Subcutaneous abdominal adipose tissue (tissue), 5 donors: ENCODE data around the gene ANO1.
"Not testable (repeated sequence)": the region's sequence is repeated elsewhere in the genome, so short reads cannot be mapped to it uniquely, and the experiment has no call there.

Experiments used
- H3K27ac ChIP-seq: one replicate; pipeline ENCODE4 v1.7.0; 2013; ENCODE audit warnings: low read depth, mild to moderate bottlenecking, inconsistent platforms, low read length, moderate library complexity
- H3K27me3 ChIP-seq, 5 donors: one replicate each; pipeline ENCODE4 v1.7.0; 2013; ENCODE audit warnings: low read length in 5 of 5, inconsistent platforms in 1 of 5; ENCODE audit not compliant: control insufficient read depth in 5 of 5, insufficient read depth in 4 of 5
- H3K36me3 ChIP-seq, 5 donors: one replicate each; pipeline ENCODE4 v1.7.0; 2013; ENCODE audit warnings: low read length in 5 of 5; ENCODE audit not compliant: control insufficient read depth in 5 of 5, insufficient read depth in 5 of 5
- H3K4me1 ChIP-seq, 5 donors: one replicate each; pipeline ENCODE4 v1.7.0; 2013; ENCODE audit warnings: low read length in 5 of 5, mild to moderate bottlenecking in 3 of 5, moderate library complexity in 1 of 5; ENCODE audit not compliant: control insufficient read depth in 5 of 5, insufficient read depth in 5 of 5
- H3K4me3 ChIP-seq, 5 donors: one replicate each; pipeline ENCODE4 v1.7.0; 2013; ENCODE audit warnings: low read length in 5 of 5, low read depth in 1 of 5
- H3K9ac ChIP-seq, 5 donors: one replicate each; pipeline ENCODE4 v1.7.0; 2013; ENCODE audit warnings: low read length in 5 of 5, mild to moderate bottlenecking in 4 of 5, moderate library complexity in 3 of 5
- H3K9me3 ChIP-seq, 5 donors: one replicate each; pipeline ENCODE4 v1.7.0; 2013; ENCODE audit warnings: low read length in 5 of 5; ENCODE audit not compliant: control insufficient read depth in 5 of 5
- donor health status: healthy.
- donor health status: healthy.
- donor health status: healthy.
- donor health status: healthy.
- donor health status: healthy.

The ANO1 gene

GRCh38 chr11:70035665-70036064 is 42.5 kb upstream of the ANO1 start:
- peaks cover 0 to 22% (median 12%) of the 10 kb centered on the region in 5 donors for H3K9me3 ChIP-seq
- H3K9ac ChIP-seq, H3K4me1 ChIP-seq, H3K36me3 ChIP-seq, H3K27ac ChIP-seq, H3K4me3 ChIP-seq, H3K27me3 ChIP-seq: not testable (repeated sequence)

- H3K27me3 ChIP-seq, result peaks cover 0 to 4% (median 0%) of the 10 kb centered on the region in 5 donors
- H3K4me1 ChIP-seq, result no peaks in the 10 kb centered on the region
- no peak overlapping the region for H3K9ac ChIP-seq
- peaks cover 3 to 25% (median 16%) of the 10 kb centered on the region in 5 donors for H3K9me3 ChIP-seq
- H3K27ac ChIP-seq, result no peak overlapping the region
- no peak overlapping the region for H3K4me3 ChIP-seq
- no peaks in the 10 kb centered on the region for H3K36me3 ChIP-seq
Observed at GRCh38 chr11:70036971-70037882, 40.9 kb upstream of the ANO1 start.

DNA sequence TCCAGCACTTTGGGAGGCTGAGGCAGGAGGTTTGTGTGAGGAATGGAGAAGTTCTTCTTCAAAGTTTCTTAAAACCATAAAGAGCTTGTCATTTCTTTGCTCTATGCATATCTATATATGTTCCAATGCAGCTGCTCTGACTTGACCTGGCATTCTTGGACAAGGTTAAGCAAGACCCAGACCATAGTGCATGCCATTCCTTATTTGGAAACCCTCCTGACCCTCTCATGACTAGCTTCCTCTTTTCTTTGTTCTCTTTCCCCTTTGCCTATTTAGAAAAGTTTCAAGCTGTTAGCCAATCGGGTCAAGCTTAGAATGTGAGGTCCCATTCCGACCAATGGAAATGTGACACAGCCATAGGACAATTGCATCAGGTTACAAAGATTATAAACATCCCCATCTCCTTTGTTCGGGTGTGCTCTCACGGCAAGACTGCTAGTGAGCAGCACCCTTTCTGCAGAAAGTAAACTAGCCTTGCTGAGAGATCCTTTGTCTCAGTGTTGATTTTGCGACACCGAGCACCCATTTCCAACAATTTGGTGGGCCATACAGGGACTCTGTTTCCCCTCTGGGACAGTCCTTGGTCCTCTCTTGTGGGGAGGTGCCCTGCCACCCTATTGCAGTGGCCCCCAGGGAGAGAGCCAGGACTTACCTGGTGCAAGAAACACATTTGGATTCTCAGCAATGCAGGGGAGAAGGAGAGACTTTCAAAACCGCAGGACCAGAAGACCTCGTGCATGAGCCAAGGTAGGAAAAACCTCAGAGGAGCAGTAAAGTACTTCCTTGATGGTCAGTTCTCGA is 39.9 kb upstream of the ANO1 start:
- Histone ChIP-seq H3K36me3 (no peaks in the 10 kb centered on the region), H3K9me3 (peaks cover 7 to 30% (median 25%) of the 10 kb centered on the region in 5 donors), H3K4me3 (peak overlapping the region in 1 of 5 donors; percentile 26), H3K9ac (no peak overlapping the region), H3K27ac (no peak overlapping the region), H3K4me1 (no peaks in the 10 kb centered on the region), H3K27me3 (peaks cover 0 to 4% (median 0%) of the 10 kb centered on the region in 5 donors)

DNA sequence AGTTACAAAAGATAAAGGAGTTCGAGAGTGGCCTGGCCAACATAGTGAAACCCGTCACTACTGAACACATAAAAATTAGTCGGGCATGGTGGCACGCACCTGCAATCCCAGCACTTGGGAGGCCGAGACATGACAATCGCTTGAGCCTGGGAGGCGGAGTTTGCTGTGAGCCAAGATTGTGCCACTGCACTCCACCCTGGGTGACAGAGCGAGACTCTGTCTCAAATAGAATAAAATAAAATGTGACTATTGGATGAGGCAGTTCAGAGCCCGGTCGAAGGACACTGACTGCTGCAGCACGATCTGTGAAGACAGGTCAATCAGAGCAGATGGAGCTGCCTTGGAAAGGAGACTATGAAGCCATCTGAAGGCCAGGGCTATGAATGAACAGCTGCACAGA is 37.7 kb upstream of the ANO1 start:
- no peaks in the 10 kb centered on the region for H3K27me3 ChIP-seq
- no peak overlapping the region for H3K4me3 ChIP-seq
- H3K27ac ChIP-seq, result no peak overlapping the region
- H3K4me1 ChIP-seq, result no peaks in the 10 kb centered on the region
- peaks cover 13 to 39% (median 27%) of the 10 kb centered on the region in 5 donors for H3K9me3 ChIP-seq
- no peaks in the 10 kb centered on the region for H3K36me3 ChIP-seq
- H3K9ac ChIP-seq, result no peak overlapping the region

GRCh38 chr11:70040869-70041501 is 37.1 kb upstream of the ANO1 start:
- no peak overlapping the region for H3K9ac ChIP-seq
- peaks cover 13 to 39% (median 27%) of the 10 kb centered on the region in 5 donors for H3K9me3 ChIP-seq
- no peak overlapping the region for H3K27ac ChIP-seq
- H3K27me3 ChIP-seq, result no peaks in the 10 kb centered on the region
- no peaks in the 10 kb centered on the region for H3K4me1 ChIP-seq
- no peak overlapping the region for H3K4me3 ChIP-seq
- no peaks in the 10 kb centered on the region for H3K36me3 ChIP-seq

DNA sequence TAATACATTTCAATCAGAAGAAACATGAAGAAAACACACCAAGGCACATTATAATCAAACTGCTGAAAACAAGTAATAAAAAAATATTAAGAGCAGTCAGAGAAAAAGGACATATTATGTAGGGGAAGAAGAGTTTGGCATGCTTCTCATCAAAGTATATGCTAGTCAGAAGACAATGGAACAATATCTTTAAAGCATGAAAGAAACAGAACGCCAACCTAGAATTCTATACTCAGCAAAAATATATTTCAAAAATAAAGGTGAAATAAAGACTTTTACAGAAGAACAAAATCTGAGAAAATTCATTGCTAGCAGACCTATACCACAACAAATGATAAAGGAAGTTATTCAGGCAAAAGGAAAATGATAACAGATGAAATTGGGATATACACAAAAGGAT is 34.6 kb upstream of the ANO1 start:
- H3K27ac ChIP-seq, result no peak overlapping the region
- no peaks in the 10 kb centered on the region for H3K27me3 ChIP-seq
- H3K4me3 ChIP-seq, result no peak overlapping the region
- no peaks in the 10 kb centered on the region for H3K4me1 ChIP-seq
- no peak overlapping the region for H3K9ac ChIP-seq
- H3K36me3 ChIP-seq, result no peaks in the 10 kb centered on the region
- H3K9me3 ChIP-seq, result peaks cover 13 to 29% (median 16%) of the 10 kb centered on the region in 5 donors

DNA sequence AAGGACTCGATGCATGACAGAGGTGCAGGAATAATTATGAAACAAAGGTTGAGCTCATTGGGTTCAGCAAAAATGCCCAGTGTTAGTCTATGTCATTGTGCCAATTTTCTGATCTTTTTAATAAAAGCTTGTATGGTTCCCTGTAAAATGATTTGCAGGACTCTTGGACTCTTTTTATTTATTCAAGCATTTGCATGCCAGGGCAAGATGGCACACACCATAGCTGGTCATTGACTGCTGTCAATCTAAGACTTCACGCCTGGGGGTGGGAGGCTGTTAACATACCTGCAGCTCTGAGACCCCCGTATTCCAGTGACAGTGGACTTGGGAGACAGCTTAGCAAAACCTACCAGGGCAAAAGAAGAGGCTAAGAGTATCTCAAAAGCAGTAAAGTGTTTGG is 32.0 kb upstream of the ANO1 start:
- Histone ChIP-seq H3K4me3 (no peak overlapping the region), H3K9ac (no peak overlapping the region), H3K36me3 (no peaks in the 10 kb centered on the region), H3K27ac (no peak overlapping the region), H3K9me3 (peaks cover 13 to 23% (median 14%) of the 10 kb centered on the region in 5 donors), H3K4me1 (no peaks in the 10 kb centered on the region), H3K27me3 (peaks cover 3 to 12% (median 9%) of the 10 kb centered on the region in 5 donors)

GRCh38 chr11:70048279-70049024 is 29.7 kb upstream of the ANO1 start:
- Histone ChIP-seq H3K9me3 (peaks cover 0 to 10% (median 8%) of the 10 kb centered on the region in 5 donors), H3K27ac (no peak overlapping the region), H3K4me1 (no peaks in the 10 kb centered on the region), H3K9ac (no peak overlapping the region), H3K27me3 (peaks cover 3 to 12% (median 9%) of the 10 kb centered on the region in 5 donors), H3K36me3 (no peaks in the 10 kb centered on the region), H3K4me3 (no peak overlapping the region)

- H3K4me3 ChIP-seq, result no peak overlapping the region
- H3K9ac ChIP-seq, result no peak overlapping the region
- no peaks in the 10 kb centered on the region for H3K4me1 ChIP-seq
- H3K9me3 ChIP-seq, result peaks cover 0 to 7% (median 2%) of the 10 kb centered on the region in 5 donors
- no peaks in the 10 kb centered on the region for H3K36me3 ChIP-seq
- H3K27ac ChIP-seq, result no peak overlapping the region
- H3K27me3 ChIP-seq, result peaks cover 3 to 12% (median 9%) of the 10 kb centered on the region in 5 donors
Observed at GRCh38 chr11:70049045-70049444, 29.1 kb upstream of the ANO1 start.
